Jurkat, Clone E6-1 (cell line): ENCODE results near the gene OR6N1. TPM values are rescaled to one million over a fixed set of nuclear protein-coding genes. Genes with fewer than 3 reads are reported as not detected.

Experiments
- DNase-seq: peaks from one replicate; pipeline ENCODE4 v3.0.0-alpha.2; 2011; ENCODE audit warnings: low read depth, low spot score
- H3K4me3 ChIP-seq: 2 replicates; pipeline ENCODE4 v1.5.1; 2011; ENCODE audit warnings: mild to moderate bottlenecking, low read length, control low read depth, moderate library complexity
- polyA plus RNA-seq: library from polyadenylated mRNA; unstranded; fragments of >200 nt; gene quantifications from one replicate; pipeline ENCODE4 v1.2.1, GENCODE V29; 2012; ENCODE audit warnings: missing spikeins; ENCODE audit not compliant: insufficient read length, insufficient read depth

Gene OR6N1, protein sequence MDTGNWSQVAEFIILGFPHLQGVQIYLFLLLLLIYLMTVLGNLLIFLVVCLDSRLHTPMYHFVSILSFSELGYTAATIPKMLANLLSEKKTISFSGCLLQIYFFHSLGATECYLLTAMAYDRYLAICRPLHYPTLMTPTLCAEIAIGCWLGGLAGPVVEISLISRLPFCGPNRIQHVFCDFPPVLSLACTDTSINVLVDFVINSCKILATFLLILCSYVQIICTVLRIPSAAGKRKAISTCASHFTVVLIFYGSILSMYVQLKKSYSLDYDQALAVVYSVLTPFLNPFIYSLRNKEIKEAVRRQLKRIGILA
- not detected for polyA plus RNA-seq

GRCh38 chr1:158771950-158772866 lies at the start of gene OR6N1:
TSS of gene OR6N1 (minus strand) at chr1:158772195. CDS start at chr1:158766682, 5,513 bp downstream.
- no peak within 1 kb of the TSS for H3K4me3 ChIP-seq
- DNase-seq, result no peak

DNA sequence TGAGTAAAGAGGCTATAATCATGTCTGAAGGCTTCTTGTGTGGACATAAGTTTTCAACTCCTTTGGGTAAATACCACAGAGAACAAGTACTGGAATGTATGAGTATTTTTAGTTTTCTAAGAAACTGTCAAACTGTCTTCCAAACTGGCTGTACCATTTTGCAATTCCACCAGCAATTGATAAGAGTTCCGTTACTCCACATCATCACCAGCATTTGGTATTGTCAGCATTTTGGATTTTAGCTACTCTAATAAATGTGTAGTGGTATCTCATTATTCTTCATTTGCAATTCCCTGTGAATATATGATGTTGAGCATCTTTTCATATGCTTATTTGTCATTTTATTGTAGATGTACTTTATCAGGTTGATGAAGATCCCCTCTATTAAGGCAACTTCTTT lies 49.7 kb upstream of the OR6N1 start:
- no peak overlapping the region for H3K4me3 ChIP-seq
- DNase-seq, result no peak

GRCh38 chr1:158819461-158820443 lies 47.8 kb upstream of the OR6N1 start:
- H3K4me3 ChIP-seq, result no peak overlapping the region
- DNase-seq, result peak; percentile 72

DNA sequence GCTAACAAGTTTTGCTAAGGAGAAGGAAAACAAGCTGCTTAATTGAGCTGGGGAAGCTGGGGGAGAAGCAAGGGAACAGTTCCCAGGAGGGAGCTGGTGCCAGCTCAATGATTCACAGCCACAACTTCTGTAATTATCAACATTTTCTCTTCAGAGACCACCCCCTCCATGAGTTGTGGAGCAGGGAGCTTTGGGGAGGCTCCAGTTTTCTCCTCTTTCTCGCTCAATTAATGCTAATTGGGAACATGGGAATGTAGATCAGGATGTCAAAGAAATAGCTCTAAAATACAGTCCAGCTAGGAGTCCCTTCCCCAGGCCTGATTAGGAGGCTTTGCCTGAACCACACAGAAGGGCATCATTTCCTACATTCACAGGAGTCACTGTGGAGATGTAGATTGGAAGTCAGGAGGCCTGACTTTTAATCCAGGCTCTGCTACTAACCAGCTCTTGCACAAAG lies 47.0 kb upstream of the OR6N1 start:
- no peak for DNase-seq
- H3K4me3 ChIP-seq, result no peak overlapping the region

GRCh38 chr1:158818560-158818959 lies 46.6 kb upstream of the OR6N1 start:
- no peak overlapping the region for H3K4me3 ChIP-seq
- no peak for DNase-seq

- no peak overlapping the region for H3K4me3 ChIP-seq
- DNase-seq, result no peak
These were observed 43.0 kb upstream of the OR6N1 start for GRCh38 chr1:158814970-158815369.

DNA sequence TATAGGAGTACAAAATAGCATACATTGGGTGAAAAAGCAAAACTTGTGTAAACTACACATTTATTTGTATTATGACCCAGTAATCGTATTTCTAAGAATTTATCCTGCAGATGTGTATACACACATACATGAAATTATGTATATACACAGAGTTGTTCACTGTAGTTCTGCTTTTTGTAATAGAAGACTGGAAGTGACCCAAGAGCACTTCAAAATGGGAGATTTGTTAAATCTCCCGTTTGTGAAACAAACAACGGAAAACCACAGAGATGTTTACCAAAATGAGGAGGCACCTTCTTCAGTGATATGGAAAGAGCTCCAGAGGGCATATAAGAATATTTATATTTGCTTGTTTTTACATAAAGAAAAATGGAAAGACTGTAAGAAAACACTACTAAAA lies 41.2 kb upstream of the OR6N1 start:
- DNase-seq, result no peak
- H3K4me3 ChIP-seq, result no peak overlapping the region

DNA sequence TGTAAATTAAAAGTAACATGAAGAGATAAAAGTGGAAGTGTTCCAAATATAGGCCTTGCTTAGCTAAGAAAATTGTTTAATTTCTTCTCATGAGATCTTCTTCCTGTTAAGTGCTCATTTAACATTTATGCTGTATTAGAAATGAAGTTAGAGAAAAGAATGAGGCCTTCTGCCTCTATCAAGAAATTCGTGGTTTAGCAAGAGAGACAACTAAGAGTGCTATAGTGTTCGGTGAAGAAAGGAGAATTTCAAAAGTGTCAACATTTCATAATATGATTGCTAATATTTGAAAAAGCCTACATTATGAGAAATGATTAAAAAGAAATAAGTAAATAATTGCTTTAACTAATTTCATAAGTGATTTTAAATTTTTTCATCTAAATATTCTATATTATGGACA lies 40.3 kb upstream of the OR6N1 start:
- no peak overlapping the region for H3K4me3 ChIP-seq
- no peak for DNase-seq

DNA sequence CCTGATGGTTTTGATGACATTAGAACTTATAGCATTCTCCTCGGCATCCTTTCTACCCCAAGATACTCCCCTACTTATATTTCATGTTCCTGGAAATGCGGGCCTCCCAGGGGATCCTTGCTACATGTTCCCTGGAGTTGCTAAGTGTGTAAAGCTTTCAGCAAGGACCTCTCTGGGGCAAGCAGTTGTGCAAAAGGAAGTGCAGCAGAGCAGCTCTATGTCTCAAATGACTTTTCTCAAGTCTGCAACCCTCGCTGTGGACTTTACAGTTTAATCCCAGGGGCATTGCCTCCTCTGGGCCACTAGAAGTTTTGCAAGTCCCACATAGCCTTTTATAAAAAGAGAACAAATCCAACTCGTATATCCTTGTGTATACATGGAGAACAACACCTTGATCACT lies 38.3 kb upstream of the OR6N1 start:
- no peak overlapping the region for H3K4me3 ChIP-seq
- no peak for DNase-seq

DNA sequence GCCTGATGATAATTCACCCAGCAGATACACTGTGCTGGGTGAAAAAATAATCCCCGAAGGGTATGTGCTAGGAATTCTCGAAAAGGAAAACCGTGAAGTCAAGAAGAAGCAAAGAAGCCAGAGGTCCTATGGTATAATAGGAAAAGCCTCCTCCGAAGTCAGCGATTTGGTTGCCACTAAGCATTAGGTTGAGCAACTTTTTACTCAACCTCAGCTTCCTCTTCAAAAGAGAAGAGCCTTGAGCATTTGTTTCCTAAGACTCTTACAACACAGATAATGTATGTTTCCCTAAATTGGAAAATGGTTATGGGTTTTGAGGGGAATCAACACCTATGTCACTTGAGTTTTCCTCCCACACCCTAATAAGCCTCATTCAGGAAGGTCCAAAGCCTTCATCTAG lies 37.9 kb upstream of the OR6N1 start:
- no peak overlapping the region for H3K4me3 ChIP-seq
- no peak for DNase-seq

- no peak overlapping the region for H3K4me3 ChIP-seq
- no peak for DNase-seq
These were observed 37.3 kb upstream of the OR6N1 start for GRCh38 chr1:158809256-158809655.

DNA sequence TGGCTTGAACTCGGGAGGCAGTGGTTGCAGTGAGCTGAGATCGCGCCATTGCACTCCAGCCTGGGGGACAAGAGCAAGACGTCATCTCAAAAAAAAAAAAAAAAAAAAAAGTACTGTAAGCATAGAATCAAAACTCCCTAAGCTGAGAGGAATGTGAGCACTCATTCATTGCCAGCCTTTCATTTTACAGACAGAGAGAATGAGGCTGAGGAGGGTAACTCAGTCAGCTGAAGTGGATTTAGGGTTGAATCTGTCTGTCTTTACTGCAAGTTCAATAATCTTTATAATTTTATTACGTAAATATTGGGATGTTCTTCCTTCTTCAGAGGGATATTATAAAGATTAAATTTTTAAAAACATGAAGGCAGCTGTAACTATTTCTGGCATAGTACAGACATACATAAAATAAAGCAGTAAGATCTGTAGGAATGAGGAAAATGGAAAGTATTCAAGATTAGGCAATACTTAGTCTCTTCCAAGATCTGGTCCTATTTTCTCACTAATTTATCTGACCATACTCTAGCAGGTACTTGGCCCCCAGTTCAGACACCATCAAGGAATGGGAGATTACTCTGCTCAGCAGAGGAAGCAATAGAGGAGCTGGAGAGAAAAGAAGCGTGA lies 35.0 kb upstream of the OR6N1 start:
- no peak overlapping the region for H3K4me3 ChIP-seq
- DNase-seq, result no peak

DNA sequence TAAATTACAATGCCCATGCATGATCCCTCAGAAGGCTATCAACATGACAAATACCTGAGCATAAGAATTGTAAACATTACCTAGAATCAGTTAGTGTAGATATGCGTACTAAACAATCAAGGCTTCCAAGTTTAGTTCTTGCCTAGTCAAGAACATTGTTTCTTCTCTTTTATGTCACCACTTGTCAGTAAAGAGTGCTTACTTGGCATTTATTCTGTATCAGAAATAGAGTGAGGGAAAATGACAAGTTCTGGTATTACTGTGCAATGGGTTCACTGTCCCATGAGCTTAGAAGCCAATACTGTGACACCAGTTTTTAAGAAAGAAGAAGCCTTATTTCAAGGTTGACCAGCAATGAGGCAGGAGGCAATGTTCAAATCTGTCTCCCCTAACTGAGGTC lies 31.7 kb upstream of the OR6N1 start:
- DNase-seq, result no peak
- no peak overlapping the region for H3K4me3 ChIP-seq

GRCh38 chr1:158801396-158801795 lies 29.4 kb upstream of the OR6N1 start:
- no peak overlapping the region for H3K4me3 ChIP-seq
- no peak for DNase-seq

DNA sequence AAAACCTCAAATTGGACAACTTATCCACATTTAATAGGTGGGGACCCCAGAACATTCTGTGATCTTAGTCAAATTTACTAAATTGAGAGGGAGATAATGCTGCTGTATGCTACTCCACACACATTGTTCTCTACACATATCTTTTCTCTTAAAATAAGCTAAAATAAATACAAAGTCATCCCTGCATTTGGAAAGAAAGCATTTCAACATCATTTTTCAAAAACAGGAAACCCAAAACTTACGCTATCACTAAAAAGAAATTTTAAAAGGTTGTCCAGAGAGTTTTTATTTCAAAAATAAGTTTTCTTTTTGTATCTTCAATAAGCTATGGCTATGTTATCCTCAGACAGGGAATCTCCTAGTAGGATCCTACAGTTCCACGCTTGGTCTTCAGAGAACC lies 28.5 kb upstream of the OR6N1 start:
- no peak overlapping the region for H3K4me3 ChIP-seq
- DNase-seq, result no peak

- no peak overlapping the region for H3K4me3 ChIP-seq
- DNase-seq, result no peak
These were observed 27.7 kb upstream of the OR6N1 start for GRCh38 chr1:158799689-158800088.

DNA sequence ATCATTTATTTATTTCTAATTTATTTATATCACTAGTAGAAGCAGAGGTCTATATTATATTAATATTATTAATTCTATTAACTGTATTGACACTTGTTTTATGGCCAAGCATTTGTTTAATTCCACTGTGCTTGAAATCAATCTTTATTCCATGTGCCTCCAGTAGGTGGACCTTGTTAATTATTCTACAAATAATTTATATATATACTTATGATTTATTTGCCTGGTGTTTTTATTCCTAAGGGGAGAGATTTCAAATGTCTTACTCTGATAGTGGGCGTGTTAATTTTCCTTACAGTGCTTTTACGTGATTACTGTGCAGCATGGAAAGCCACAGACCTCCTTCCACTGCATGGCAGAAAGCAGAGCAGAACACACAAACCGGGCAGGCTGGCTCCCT lies 26.5 kb upstream of the OR6N1 start:
- H3K4me3 ChIP-seq, result no peak overlapping the region
- DNase-seq, result no peak

DNA sequence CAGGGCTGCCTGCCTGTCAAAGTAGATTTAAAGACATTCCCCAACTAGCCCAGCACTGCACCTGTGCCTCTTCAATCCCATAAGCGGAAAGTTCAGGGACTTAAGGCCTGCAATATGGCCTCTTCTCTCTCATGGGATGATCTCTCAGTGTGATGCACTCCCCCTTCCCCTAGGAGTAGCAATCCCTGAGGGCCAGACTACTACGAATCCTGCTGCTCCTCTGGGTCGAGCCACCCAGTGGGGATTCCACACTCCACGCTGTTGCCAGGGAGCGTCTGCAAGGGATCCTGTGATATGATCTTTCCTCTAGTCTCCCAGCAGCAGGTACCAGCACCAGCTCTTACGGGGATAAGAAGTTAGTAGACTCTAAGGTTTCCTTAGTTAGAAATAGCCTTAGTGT lies 22.3 kb upstream of the OR6N1 start:
- DNase-seq, result no peak
- no peak overlapping the region for H3K4me3 ChIP-seq

GRCh38 chr1:158793604-158794003 lies 21.6 kb upstream of the OR6N1 start:
- no peak overlapping the region for H3K4me3 ChIP-seq
- peak; percentile 18 for DNase-seq
